Mesendoderm (in vitro differentiated cells): ENCODE data around the gene NOD2.

Source experiments
- DNase-seq: peaks from one replicate; pipeline ENCODE4 v3.0.0; 2013
- H2AK5ac ChIP-seq: 2 replicates; pipeline ENCODE4 v1.6.1; 2013; ENCODE audit warnings: low read length, inconsistent platforms
- H2BK120ac ChIP-seq: 2 replicates; pipeline ENCODE4 v1.6.1; 2013; ENCODE audit warnings: low read depth, mild to moderate bottlenecking, low read length, moderate library complexity, mixed read lengths
- H2BK15ac ChIP-seq: replicated peaks from 2 replicates; pipeline ENCODE4 v1.6.1; 2013; ENCODE audit warnings: low read depth, mild to moderate bottlenecking, moderate library complexity
- H2BK5ac ChIP-seq: 2 replicates; pipeline ENCODE4 v1.6.1; 2013; ENCODE audit warnings: low read length, inconsistent platforms
- H3K18ac ChIP-seq: 2 replicates; pipeline ENCODE4 v1.6.1; 2013; ENCODE audit warnings: mild to moderate bottlenecking, low read length, mixed read lengths
- H3K23ac ChIP-seq: one replicate; pipeline ENCODE4 v1.6.1; 2013; ENCODE audit warnings: low read length
- H3K27ac ChIP-seq: 2 replicates; pipeline ENCODE4 v1.5.1; 2013; ENCODE audit warnings: low read depth, mild to moderate bottlenecking, inconsistent platforms, low read length, moderate library complexity
- H3K27me3 ChIP-seq: 2 replicates; pipeline ENCODE4 v1.6.1; 2013; ENCODE audit warnings: low read length, control low read depth, mild to moderate bottlenecking, inconsistent platforms; ENCODE audit not compliant: insufficient read depth, poor library complexity
- H3K36me3 ChIP-seq: 2 replicates; pipeline ENCODE4 v1.6.1; 2013; ENCODE audit warnings: low read length, inconsistent platforms; ENCODE audit not compliant: control insufficient read depth, insufficient read depth
- H3K4ac ChIP-seq: one replicate; pipeline ENCODE4 v1.6.1; 2013; ENCODE audit warnings: low read depth, mild to moderate bottlenecking, low read length, moderate library complexity
- H3K4me1 ChIP-seq: 2 replicates; pipeline ENCODE4 v1.6.1; 2013; ENCODE audit warnings: low read depth, low read length, inconsistent platforms; ENCODE audit not compliant: control insufficient read depth
- H3K4me2 ChIP-seq: 2 replicates; pipeline ENCODE4 v1.6.1; 2013; ENCODE audit warnings: low read length
- H3K4me3 ChIP-seq: 2 replicates; pipeline ENCODE4 v1.5.1; 2013; ENCODE audit warnings: mild to moderate bottlenecking, low read length
- H3K56ac ChIP-seq: one replicate; pipeline ENCODE4 v1.6.1; 2013; ENCODE audit warnings: low read length
- H3K79me1 ChIP-seq: 2 replicates; pipeline ENCODE4 v1.6.1; 2013; ENCODE audit warnings: low read length, inconsistent platforms
- H3K79me2 ChIP-seq: 2 replicates; pipeline ENCODE4 v1.6.1; 2013; ENCODE audit warnings: mild to moderate bottlenecking, low read length; ENCODE audit not compliant: control insufficient read depth, insufficient read depth
- H3K9ac ChIP-seq: 2 replicates; pipeline ENCODE4 v1.6.1; 2013; ENCODE audit warnings: low read length, inconsistent platforms
- H4K5ac ChIP-seq: one replicate; pipeline ENCODE4 v1.6.1; 2013; ENCODE audit warnings: low read length
- H4K8ac ChIP-seq: one replicate; pipeline ENCODE4 v1.6.1; 2013; ENCODE audit warnings: low read depth, mild to moderate bottlenecking, control low read depth, low read length, moderate library complexity
- WGBS: extraction: QIAGEN DNeasy Blood & Tissue Kit; methylation state at CpG from one replicate; pipeline ENCODE4 v1.1.7; 2013; ENCODE audit warnings: low lambda C conversion rate, missing lambda C conversion rate; ENCODE audit not compliant: insufficient coverage; ENCODE audit errors: extremely low coverage; 5-methylcytosine and 5-hydroxymethylcytosine counted together

Gene NOD2

GRCh38 chr16:50673496-50674275, 19.7 kb upstream of the NOD2 start:
- H4K8ac ChIP-seq: no peak overlapping the region
- H2BK5ac ChIP-seq: no peak overlapping the region
- H4K5ac ChIP-seq: no peak overlapping the region
- H3K79me2 ChIP-seq: no peaks in the 10 kb centered on the region
- H3K9ac ChIP-seq: no peak overlapping the region
- no peak overlapping the region for H2BK120ac ChIP-seq
- H3K79me1 ChIP-seq: no peaks in the 10 kb centered on the region
- WGBS: no CpG with 5 or more reads among the region's 70 CpGs
- H2AK5ac ChIP-seq: no peak overlapping the region
- H3K4ac ChIP-seq: no peak overlapping the region
- H3K36me3 ChIP-seq: no peaks in the 10 kb centered on the region
- no peak overlapping the region for H2BK15ac ChIP-seq
- H3K18ac ChIP-seq: no peak overlapping the region
- no peak overlapping the region for H3K4me3 ChIP-seq
- no peak for DNase-seq
- no peaks in the 10 kb centered on the region for H3K4me1 ChIP-seq
- no peak overlapping the region for H3K56ac ChIP-seq
- H3K4me2 ChIP-seq: no peak overlapping the region
- H3K27ac ChIP-seq: no peak overlapping the region
- no peak overlapping the region for H3K23ac ChIP-seq
- H3K27me3 ChIP-seq: no peaks in the 10 kb centered on the region

- Histone ChIP-seq H3K9ac (no peak overlapping the region), H3K23ac (no peak overlapping the region), H2BK15ac (no peak overlapping the region), H3K4me2 (no peak overlapping the region), H4K8ac (no peak overlapping the region), H2AK5ac (no peak overlapping the region), H3K27ac (no peak overlapping the region), H4K5ac (no peak overlapping the region), H3K4me1 (no peaks in the 10 kb centered on the region), H3K79me2 (no peaks in the 10 kb centered on the region), H3K4me3 (no peak overlapping the region), H3K27me3 (no peaks in the 10 kb centered on the region), H2BK5ac (no peak overlapping the region), H2BK120ac (no peak overlapping the region), H3K4ac (no peak overlapping the region), H3K18ac (no peak overlapping the region), H3K56ac (no peak overlapping the region), H3K36me3 (no peaks in the 10 kb centered on the region), H3K79me1 (no peaks in the 10 kb centered on the region)
- DNase-seq: no peak
- no CpG with 5 or more reads among the region's 4 CpGs for WGBS
Measured at GRCh38 chr16:50674831-50675230, 18.6 kb upstream of the NOD2 start.

- no CpG with 5 or more reads among the region's 23 CpGs for WGBS
- Histone ChIP-seq H3K4ac (no peak overlapping the region), H3K27me3 (no peaks in the 10 kb centered on the region), H2AK5ac (no peak overlapping the region), H3K4me2 (no peak overlapping the region), H4K8ac (no peak overlapping the region), H2BK120ac (no peak overlapping the region), H3K4me1 (no peaks in the 10 kb centered on the region), H3K56ac (no peak overlapping the region), H2BK15ac (no peak overlapping the region), H3K79me2 (no peaks in the 10 kb centered on the region), H3K27ac (no peak overlapping the region), H3K79me1 (no peaks in the 10 kb centered on the region), H3K36me3 (no peaks in the 10 kb centered on the region), H3K23ac (no peak overlapping the region), H3K9ac (no peak overlapping the region), H3K18ac (no peak overlapping the region), H4K5ac (no peak overlapping the region), H3K4me3 (no peak overlapping the region), H2BK5ac (no peak overlapping the region)
- no peak for DNase-seq
Measured at GRCh38 chr16:50675686-50676610, 17.5 kb upstream of the NOD2 start.

GRCh38 chr16:50676684-50677225, 16.7 kb upstream of the NOD2 start:
- H3K18ac ChIP-seq: no peak overlapping the region
- H3K23ac ChIP-seq: no peak overlapping the region
- no peaks in the 10 kb centered on the region for H3K27me3 ChIP-seq
- no peak overlapping the region for H3K4ac ChIP-seq
- no peak overlapping the region for H3K56ac ChIP-seq
- no peak for DNase-seq
- H2BK120ac ChIP-seq: no peak overlapping the region
- no peak overlapping the region for H4K5ac ChIP-seq
- WGBS: no CpG with 5 or more reads among the region's 9 CpGs
- H2AK5ac ChIP-seq: no peak overlapping the region
- H3K79me2 ChIP-seq: no peaks in the 10 kb centered on the region
- H3K4me2 ChIP-seq: no peak overlapping the region
- H4K8ac ChIP-seq: no peak overlapping the region
- no peak overlapping the region for H3K27ac ChIP-seq
- H3K79me1 ChIP-seq: no peaks in the 10 kb centered on the region
- no peak overlapping the region for H2BK15ac ChIP-seq
- no peak overlapping the region for H3K9ac ChIP-seq
- no peak overlapping the region for H2BK5ac ChIP-seq
- H3K4me1 ChIP-seq: no peaks in the 10 kb centered on the region
- H3K4me3 ChIP-seq: no peak overlapping the region
- no peaks in the 10 kb centered on the region for H3K36me3 ChIP-seq

GRCh38 chr16:50677351-50677750, 16.1 kb upstream of the NOD2 start:
- H2BK15ac ChIP-seq: no peak overlapping the region

More at GRCh38 chr16:50677351-50677750, 16.1 kb upstream of the NOD2 start:
- Histone ChIP-seq H3K36me3 (no peaks in the 10 kb centered on the region), H3K27ac (no peak overlapping the region), H3K4me2 (no peak overlapping the region), H3K9ac (no peak overlapping the region), H4K8ac (no peak overlapping the region), H3K4me3 (no peak overlapping the region), H3K79me2 (no peaks in the 10 kb centered on the region), H2BK5ac (no peak overlapping the region), H3K4me1 (no peaks in the 10 kb centered on the region), H3K4ac (no peak overlapping the region), H3K18ac (no peak overlapping the region), H4K5ac (no peak overlapping the region), H2BK120ac (no peak overlapping the region), H2AK5ac (no peak overlapping the region), H3K27me3 (no peaks in the 10 kb centered on the region), H3K23ac (no peak overlapping the region), H3K56ac (no peak overlapping the region), H3K79me1 (no peaks in the 10 kb centered on the region)
- no CpG with 5 or more reads among the region's 7 CpGs for WGBS
- DNase-seq: no peak
